Activated CD8-positive, alpha-beta memory T cell treated with anti-CD3 and anti-CD28 coated beads, Interleukin-2, amount 50 U/mL, for 48 hours (primary cell): ENCODE data around the gene CDC37L1.
"Not testable (repeated sequence)": the region's sequence is repeated elsewhere in the genome, so short reads cannot be mapped to it uniquely, and the experiment has no call there.

Experiments
- DNase-seq: peaks from one replicate; pipeline ENCODE4 v3.0.0-alpha.2; 2020

The CDC37L1 gene

DNA sequence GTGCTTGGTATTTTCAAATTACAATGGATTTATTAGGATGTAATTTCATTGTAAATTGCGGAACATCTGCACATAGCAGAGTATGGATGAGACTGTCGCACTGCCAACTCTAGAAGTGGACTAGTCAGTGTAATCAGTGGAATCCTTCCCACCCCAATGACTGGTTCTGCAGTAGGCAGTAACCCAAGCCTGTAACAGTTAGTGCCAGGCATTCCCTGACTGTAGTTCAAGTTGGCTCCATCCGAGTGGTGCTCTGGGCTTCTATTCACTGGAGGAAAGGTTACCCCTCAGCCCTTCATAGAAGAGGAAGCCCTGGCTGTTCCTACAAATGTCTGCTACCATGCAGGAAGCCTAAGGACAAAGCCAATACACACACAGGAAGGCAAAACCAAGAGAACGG is 38.4 kb downstream of the CDC37L1 start:
- DNase-seq = no peak

DNA sequence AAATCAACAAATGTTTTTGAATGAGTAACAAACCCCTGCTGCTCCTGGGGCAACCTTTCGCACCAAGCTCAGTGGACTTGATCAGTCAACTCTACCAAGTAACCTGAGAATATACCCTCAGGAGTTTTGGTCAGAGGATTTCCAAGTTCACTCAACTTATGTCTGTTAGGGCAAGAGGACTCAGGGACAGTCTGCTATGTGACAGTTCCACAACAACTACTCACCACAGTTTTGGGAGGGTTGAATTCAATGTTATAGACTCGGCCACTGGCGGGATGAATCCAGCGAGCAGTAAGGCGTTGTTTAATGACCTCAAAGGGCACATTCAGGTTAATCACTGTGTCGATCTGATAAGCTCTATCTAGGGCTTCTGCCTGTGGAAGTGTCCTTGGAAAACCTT is 39.5 kb downstream of the CDC37L1 start:
- no peak for DNase-seq

DNA sequence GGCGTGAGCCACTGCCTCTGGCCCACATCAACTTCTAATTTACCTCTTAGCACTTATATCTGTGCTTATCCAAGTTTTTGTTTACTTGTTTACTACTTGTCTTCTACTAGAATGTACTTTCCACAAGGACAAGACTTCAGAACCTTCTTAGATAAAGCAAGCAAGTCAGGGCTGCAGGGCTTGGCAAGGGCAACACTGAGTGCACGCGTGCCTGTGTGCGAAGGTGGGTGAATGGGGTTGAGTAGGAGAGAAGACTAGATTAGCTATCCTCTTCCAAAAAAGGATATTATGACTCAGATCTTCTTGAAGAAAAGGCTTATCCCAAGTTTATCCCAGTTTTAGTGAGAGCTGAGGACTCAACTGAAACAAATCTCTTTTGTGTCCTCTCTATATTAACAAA is 42.4 kb downstream of the CDC37L1 start:
- DNase-seq = no peak

DNA sequence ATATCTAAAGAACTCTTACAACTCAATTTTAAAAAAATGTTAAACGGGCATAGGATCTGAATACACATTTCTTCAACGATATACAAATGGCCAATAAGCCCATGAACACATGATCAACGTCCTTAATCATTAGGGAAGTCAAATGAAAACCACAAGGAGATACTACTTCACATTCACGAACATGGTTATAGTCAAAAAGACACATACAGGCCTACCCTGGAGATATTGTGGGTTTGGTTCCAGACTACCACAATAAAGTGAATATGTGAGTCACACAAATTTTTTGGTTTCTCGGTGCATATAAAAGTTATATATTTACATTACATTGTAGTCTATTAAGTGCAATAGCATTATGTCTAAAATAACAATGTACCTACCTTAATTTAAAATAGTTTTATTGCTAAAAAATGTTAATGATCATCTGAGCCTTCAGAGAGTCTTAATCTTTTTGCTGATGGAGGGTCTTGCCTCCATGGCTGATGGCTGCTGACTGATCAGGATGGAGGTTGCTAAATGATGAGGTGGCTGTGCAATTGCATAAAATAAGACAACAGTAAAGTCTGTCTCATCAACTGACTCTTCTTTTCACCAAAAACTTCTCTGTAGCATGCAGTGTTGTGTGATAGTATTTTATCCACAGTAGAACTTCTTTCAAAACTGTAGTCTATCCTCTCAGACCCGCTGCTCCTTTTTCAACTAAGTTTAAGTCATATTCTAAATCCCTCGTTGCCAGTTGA is 46.5 kb downstream of the CDC37L1 start:
- no peak for DNase-seq

DNA sequence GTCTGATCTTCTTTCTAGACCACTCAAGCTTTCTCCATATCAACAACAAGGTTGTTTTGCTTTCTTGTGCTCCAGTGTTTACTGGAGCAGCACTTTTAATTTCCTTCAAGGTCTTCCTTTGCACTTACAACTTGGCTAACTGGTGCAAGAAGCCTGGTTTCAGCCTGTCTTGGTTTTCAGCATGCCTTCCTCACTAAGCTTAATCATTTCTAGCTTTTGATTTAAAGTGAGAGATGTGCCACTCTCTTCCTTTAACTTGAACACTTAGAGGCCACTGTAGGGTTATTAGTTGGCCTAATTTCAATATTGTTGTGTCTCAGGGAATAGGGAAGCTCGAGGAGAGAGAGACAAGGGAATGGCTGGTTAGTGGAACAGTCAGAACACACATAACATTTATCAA is 48.2 kb downstream of the CDC37L1 start:
- DNase-seq = no peak

DNA sequence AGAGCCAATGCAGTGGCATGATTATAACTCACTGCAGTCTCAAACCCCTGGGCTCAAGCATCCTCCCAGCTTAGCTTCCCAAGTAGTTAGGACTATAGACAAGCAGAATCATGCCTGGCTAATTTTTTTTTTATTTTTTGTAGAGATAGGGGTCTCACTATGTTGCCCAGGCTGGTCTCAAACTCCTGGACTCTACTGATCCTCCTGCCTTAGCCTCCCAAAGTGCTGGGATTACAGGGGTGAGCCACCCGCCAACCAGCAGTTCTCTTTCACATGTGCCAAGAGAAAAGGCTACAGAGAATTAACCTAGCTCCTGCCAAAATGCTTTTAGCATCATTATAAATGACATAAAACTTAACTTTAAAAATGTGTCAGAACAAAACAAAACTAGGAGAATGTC is 53.5 kb downstream of the CDC37L1 start:
- DNase-seq = no peak

DNA sequence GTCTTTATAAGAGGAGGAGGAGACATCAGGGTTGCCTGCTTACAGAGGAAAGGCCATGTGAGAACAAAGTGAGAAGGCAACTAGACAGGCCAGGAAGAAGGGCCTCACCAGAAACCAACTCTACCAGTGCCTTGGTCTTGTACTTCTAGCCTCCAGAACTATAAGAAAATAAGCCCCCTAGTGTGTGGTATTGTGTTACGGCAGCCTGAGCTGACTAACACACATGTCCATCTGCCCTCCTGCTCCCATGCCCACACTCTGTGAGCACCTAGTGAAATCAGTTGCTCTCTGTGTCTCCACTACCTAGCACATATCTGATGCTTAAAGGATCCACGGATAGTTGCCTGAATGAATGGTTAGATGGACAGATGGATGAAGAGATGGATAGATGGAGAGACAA is 54.8 kb downstream of the CDC37L1 start:
- no peak for DNase-seq

DNA sequence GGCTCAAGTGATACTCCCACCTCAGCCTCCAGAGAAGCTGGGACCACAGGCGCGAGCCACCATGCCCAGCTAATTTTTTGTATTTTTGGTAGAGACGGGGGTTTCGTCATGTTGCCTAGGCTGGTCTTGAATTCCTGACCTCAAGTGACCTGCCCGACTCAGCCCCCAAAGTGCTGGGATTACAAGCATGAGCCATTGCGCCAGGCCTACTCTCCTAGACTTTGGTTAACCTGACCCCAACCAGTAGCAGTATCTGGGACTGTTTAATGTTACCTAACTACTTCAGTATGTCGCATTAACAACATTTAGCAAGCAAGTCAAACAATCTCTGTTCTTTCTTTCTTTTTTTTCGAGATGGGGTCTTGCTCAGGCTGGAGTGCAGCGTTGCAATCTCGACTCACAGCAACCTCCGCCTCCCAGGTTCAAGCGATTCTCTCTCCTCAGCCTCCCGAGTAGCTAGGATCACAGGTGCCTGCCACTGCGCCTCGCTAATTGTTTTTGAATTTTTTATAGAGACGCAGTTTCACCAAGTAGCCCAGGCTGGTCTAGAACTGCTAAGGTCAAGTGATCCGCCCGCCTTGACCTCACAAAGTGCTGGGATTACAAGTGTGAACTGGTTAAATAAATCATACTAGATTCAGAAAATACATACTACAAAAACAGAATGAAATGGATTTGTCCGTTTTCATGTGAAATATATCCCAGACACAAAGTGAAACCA is 59.7 kb downstream of the CDC37L1 start:
- no peak for DNase-seq

DNA sequence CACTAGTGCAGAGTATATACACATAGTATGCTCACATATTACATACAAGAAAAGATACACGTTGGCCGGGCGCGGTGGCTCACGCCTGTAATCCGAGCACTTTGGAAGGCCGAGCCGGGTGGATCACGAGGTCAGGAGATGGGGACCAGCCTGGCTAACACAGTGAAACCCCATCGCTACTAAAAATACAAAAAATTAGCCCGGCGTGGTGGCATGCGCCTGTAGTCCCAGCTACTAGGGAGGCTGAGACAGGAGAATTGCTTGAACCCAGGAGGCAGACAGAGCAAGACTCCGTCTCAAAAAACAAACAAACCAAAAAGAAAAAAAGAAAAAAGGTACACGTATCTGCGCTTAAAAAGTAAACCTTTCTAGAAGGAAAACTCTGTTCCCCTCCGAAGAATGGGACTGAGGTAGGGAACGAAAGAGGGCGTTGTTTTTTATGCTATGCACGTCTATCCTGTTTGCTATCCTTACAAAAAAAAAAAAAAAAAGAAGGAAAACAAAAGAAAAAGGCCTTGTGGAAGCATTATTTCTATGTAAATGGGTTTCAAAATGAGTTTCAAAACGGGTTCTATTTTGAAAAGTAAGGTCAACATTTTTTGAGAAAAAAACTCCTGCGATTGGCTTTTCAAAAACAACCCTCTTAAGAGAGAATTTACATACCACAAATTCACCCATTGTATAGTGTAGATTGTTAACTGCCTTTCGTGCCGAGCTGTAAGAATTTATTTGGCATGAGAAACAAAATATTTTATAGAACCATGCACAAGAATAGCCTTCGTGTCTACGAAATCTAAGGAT is 60.4 kb downstream of the CDC37L1 start:
- no peak for DNase-seq

DNA sequence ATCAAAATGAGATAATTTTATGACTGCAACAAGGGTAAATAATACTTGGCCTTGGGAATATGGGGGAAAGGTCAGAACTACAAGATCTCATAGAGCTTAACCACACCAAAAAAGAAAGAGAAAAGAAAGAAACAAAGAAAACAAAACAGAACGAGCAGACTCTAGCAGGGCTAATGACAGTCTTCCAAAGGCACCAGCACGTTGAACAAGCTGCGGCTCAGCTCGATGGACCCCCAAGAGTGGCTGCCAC is 60.9 kb downstream of the CDC37L1 start:
- DNase-seq = no peak

DNA sequence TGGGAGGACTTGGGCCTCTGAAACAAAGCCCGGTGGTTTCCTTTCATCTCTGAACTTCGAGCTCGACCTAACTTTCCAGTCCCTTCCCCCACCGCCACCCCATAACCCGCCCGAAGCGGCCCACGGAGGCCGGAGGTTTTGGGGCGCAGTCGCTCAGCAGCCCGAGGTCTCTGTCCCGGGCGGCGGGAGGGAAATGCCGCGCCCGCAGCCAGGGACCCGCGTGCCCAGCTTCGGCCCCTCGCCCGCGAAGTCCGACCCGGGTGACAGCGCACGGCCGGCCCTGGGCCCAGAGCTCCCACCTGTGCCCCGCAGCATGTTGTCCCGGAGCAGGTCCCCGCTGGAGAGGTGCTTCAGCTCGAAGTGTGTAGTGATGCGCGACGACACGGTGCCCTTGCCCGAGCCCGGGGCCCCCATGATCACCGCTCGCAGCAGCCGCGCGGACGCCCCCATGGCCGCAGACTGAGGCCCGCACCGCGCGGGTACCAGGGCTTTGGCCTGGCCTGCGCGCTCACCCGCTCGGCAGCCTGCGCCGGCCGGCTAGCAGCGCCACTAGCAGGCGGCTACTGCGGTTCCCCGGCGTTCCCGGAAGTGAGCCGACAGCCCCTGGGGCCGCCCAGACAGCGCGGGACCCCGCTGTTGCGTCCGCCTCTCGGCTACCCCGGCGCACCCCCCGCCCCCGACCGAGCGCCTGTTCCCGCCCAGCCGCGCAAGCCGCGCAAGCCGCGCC is 61.4 kb downstream of the CDC37L1 start, which contains the start of gene AK3:
Gene AK3 (minus strand): TSS at position 565 of the 727 bp plus-strand sequence. CDS start 115 bp downstream, at position 450.
- DNase-seq = peak; percentile 92

DNA sequence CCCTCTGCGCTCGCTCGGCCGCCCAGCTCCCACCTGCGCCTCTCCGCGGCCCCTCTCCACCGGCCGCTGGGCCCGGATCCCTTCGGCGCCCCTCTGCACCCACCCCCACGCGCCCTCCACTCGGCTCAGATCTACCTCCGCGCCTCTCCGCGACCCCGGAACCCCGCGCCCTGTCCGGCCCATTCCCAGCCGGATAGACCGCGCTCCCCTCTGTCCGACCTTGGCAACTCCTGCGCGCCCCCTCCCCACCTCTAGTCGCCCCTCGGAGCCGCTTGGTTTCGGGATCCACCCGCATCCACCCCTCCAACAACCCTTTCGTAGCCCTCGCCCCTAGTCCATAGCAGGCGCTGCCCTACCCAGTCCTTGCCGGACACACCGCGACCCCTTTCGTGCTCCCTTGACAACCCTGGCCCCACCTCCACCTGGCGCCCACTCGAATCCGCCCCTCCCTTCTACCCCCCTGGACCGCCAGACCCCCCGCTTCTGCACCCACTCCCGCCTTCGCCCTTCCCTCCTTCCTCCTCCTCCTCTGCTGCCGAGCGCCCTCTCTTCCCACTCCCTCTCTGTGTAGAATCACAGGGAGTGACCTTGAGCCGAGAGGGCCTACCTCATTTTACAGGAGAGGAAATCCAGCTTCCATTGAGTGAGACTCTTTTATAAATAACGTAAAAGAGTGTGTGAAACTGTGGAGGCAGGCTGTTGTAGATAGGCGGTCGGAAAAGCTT is 62.2 kb downstream of the CDC37L1 start:
- DNase-seq = no peak

DNA sequence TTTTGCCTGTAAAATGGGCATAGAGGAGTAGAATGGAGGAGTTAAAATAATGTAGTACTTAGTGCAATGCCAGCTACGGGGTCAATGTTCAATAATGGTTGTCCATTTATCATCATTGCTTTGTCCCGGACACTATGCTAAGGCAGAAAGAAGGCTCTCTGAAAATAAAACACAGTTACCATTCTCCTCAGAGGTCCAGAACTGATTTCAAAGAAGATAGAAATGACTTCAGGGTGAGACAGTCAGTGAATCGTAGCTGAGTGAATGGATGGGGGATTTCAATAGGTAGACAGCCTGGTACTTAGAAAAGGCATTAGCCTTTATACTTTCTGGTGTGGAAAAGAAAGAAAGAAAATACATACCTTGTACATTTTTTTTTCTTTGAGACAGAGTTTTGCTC is 62.9 kb downstream of the CDC37L1 start:
- no peak for DNase-seq

DNA sequence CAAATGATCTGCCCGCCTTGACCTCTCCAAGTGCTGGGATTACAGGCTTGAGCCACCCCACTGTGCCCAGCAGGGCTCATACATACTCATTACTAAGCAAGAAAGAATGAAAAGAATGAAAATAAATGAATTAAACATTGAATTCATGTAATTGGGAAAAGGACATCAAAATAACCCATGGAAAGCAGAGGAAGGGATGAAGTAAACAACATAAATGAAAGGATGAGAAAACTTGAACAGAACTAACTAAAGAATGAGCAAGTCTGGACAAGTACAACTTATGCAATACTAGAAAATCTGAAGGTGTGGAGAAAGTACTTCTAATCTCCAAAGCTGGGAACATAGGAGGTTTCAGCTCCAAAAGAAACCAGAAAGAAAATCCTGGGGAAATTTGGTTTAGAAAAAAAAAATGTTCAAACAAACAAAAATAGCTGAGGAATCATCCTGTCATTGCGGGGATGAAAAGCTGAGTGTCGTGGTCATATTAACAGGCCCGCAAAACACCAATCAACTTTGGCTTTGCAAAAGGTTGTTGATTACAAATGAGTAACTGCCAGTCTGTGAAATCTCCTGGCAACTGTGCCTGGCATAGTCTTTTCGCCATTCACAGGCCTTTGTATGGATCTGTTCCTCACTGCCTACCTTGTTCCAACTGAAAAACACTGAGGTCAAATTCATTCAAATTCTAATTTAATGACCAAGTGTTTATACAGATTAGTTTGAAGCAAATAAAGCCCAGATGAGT is 63.9 kb downstream of the CDC37L1 start:
- no peak for DNase-seq

DNA sequence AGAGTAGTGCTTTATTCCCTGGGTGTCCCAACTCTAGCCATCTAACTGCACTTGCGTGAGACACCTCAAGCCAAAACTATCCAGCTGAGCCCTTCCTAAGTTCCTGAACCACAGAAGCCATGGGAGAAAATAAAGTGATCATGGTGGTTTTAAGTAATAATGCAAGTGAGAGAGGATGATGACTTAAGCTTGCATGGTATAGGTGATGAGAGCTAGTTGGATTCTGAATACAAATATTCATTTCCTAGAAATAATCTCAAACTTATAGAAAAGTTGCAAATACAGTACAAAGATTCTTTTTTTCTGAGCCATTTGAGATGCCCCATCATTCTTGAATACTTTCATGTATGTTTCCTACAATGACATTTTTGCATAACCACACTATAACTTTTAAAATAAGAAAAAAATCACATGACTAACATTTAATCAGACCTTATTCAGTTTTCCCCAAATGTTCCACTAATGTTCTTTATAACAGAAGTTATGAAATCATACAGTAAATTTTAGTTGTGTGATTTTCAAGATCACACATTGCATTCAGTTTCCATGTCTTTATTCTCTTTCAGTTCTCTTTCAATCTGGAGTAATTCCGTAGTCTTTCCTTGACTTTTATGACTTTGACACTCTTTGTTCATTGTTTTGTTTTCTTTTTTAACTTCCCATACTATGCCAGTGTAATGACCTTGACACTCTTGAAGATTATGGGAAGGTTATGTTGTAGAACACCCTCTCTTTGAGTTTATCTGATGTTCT is 67.1 kb downstream of the CDC37L1 start:
- no peak for DNase-seq

DNA sequence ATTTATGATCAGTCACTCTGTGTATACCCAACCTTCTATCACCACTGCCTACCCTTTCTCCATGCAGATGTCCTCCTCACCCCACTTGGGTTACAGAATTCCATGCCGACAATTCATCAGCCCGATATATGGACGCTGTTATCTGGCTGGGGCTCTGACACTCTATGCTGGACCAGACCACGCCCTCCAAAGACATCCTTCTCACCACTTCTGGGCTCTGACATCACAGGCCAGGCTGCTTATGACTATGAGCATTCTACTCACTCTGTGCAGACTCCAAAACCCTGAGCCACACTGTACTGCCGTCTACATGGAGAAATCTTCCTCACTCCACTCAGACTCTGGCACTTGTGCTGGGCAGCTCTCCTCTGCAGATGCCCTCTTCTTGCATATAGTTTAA is 69.2 kb downstream of the CDC37L1 start:
- DNase-seq = no peak

DNA sequence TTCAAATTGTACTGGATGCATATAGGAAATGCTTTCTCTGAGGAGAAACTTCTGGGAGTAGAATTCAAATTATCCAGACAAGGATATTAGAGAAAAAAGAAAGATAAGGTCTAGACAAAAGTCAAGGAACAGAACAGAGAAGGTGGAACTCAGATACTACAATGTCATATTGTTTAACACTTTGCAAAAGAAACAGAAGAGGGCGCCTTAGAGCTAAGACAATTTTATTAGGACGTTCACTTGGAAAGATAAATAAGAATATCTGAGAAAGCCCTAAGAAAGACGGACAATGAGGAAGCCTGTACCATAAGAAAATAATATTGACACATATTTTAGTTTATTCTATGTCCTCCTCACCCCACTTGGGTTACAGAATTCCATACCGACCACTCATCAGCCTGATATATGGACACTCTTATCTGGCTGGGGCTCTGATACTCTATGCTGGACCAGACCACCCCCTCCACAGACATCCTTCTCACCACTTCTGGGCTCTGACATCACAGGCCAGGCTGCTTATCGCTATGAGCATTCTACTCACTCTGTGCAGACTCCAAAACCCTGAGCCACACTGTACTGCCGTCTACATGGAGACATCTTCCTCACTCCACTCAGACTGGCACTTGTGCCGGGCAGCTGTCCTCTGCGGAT is 70.8 kb downstream of the CDC37L1 start:
- DNase-seq = no peak

DNA sequence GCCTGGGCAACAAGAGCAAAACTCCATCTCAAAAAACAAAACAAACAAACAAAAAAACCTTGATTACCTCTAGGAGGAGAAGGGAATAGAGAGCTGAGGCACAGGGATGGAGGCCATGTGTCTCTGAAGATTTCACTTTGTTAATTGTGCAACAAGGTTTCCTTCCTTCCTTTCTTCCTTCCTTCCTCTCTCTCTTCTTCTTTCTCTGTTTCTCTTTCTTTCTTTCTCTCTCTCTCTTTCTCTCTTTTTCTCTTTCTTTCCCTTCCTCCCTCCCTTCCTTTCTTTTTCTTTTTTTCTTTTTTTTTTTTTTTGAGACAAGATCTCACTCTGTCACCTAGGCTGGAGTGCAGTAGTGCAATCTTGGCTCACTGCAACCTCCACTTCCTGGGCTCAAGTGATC is 75.2 kb downstream of the CDC37L1 start:
- not testable (repeated sequence) for DNase-seq

DNA sequence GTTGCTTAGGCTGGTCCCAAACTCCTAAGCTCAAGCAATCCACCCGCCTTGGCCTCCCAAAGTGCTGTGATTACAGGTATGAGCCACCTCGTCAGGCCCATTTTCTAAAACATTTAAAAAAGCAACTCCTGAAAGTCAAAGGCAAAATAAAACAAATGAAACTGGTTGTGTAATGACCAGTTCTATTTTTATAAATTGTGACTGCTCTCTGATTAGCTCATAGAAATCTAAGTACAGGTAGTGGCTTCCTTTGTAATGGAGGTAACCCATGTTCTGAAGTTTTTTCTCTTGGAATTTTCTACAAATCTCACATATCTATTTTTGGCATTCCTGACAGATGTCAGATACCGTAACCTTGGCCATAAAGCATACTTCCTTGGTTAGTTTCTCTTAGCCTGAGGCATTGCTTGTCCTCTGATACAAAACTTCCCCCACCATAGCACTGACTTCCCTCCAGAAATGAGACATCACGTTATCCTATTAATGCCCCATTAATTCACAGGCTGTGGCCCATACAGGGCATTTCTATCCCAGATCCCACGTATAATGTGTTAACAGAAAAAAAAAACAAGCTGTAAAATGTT is 75.7 kb downstream of the CDC37L1 start:
- no peak for DNase-seq

DNA sequence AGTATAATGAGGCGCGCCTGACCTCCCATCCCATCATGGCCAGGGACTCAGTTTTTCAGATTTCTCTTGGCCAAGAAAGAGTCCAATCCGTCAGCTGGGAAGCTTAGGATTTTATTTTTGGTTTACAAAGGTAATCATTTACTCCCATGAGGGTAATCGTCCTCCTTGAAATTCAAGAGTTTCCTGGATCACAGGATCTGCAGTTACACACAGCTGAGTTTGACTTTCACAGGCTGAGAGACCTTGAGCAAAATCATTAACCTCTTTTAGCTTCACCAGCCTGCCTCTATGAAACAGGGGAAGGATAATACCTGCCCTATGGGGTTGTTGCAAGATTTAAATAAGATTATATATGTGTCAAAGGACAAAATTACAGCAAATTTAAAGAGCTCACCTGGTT is 77.1 kb downstream of the CDC37L1 start:
- DNase-seq = no peak
